Kasumi-1 (cell line): ENCODE measurements around the gene MPRIP.

Source experiments
- DNase-seq, 2 experiments: peaks; one replicate each; lab custom pipeline; 2025; lab: John Stamatoyannopoulos, UW

The MPRIP gene

DNA sequence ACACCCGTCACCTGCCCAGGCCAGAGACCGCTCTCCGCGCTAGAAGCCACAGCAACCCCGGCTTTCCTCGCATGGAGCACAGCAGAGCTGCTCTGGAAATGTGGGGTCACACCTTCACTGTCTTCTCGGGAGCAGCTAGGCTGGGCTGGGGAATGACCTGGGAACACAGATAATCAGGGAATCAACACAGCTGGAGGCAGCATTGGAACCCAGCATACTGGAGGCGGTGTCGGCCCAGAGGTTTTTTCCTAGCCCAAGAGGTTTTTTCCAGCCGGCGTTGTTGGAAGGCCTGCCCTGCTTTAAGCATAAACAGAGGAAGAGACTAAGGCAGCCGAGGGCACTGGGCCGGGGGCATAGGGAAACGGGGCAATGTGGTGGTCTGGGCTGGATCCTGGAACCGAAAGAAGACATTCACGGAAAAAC lies 164.7 kb downstream of the MPRIP start:
- no peak for DNase-seq

DNA sequence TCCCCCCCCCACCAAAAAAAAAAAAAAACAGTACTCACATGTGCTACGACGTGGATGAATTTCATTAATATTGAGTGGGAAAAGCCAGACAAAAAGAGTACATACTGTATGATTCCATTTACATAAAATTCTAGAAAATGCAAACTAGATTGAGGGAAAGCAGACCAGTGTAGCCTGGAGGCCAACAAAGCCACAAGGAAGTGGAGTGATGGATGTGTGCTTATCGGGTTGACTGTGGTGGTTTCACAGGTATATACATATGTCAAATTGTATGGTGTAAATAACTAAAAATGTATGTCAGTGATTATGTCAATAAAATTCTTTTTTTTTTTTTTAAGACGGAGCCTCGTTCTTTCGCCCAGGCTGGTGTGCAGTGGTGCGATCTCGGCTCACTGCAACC lies 165.7 kb downstream of the MPRIP start:
- DNase-seq, result no peak

DNA sequence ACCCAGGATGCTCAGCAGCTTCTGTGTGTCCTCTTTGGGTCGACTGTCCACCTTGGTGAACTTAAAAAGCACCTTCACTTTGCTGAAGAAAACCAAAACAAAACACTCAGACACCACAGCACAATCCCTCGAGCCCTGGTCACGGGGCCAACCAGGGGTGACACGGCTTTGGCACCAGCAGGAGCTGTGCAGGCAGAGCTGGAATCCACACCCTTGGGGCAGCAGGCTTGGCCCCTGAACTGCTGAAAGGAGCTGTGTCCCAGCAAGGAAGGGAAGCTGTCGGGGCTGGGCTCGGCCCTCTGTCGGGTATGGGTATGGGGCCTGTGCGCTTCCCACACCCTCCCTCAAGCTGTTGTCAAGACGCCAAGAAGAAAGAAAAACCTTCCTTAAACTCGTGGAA lies 171.5 kb downstream of the MPRIP start:
- DNase-seq, result no peak

DNA sequence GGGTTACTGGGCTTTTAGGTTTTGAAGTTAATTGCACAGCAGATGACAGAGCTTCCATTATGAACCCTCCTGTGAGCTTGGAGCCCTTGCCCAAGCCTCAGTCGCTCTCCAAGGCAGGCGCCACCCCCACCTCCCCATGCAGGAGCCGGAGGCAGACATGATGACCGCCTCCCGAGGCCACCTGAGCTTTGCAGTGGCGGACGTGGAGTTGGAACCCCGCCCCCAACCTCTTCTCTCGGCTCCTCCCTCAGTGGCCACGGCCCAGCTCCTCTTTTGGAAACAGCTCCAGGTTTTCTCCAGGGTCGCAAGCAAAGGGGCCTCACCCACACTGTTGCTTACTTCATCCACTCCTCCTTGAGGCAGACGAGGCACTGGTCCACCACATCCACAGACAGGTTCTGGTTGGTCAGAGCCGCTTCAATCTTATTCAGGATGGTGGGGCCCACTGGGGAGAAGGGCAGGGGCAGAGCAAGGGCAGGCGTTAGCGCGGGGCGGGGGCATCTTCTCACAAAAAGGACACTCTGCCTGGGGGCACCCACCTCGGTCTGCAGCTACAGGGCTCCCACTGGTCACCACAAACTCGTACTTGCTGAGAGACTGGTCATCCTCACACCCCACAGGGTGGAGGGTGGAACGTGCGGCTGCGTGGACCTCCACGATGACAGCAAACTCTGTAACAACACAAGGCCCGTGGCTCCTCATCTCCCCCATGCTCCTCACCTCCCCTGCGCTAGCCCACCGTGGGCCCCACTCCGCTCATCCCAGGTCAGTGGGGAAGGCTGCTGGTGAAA lies 172.6 kb downstream of the MPRIP start:
- no peak for DNase-seq

DNA sequence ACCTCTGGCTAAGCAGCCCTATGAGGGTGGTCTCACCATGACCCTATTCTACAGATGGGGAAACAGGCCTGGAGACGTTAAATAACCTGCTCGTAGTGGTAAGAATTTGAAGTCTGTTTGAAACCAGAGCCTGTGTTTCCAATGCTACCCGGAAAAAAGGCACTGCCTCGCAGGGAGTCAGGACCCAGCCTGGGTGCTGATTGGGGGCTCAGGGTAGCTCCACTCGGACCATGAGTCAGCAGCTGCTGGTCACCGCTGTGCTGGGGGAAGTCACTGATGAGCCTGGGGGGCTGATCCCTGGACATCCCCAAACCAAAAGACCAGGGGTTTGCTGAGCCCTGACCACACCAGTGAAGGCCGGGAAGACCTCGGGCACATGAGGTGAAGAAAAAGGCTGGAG lies 173.3 kb downstream of the MPRIP start:
- DNase-seq, result no peak

DNA sequence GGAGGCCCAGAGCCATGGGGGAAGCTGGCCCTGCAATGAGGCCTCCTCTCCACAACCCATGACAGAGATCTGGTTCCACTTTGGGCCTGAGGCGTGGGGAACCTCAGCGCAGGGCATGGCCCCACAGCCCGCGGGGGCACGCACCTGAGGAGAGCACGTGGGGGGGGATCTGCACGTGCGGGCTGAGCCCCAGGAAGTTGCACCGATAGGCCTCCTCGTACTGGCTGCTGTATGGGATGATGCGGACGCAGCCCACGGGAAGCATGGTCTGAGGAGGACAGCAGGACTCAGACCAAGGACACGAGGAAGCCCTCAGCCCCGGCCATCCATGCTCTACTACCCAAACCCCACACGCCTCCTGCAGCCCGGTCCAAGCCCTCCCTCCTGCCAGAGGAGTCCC lies 174.0 kb downstream of the MPRIP start:
- DNase-seq, result no peak

DNA sequence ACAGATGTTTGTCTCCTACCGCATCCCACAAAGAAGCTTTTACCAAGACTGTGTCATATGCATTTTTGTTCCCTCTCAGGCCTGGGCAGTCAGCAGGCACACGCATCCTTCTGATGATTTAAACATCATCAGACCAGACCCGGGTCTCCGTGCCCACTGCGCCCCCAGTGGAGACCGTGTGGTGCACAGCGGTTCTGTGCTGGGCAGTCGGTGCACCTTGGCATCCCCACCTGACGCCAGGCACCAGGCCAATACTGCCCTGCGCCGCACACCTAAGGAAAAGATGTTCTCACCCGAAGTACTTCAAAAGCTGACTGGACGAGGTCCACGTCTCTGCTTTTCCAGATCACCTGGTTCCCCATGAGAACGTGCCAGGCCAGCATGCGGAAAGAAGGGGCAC lies 174.5 kb downstream of the MPRIP start:
- no peak for DNase-seq

DNA sequence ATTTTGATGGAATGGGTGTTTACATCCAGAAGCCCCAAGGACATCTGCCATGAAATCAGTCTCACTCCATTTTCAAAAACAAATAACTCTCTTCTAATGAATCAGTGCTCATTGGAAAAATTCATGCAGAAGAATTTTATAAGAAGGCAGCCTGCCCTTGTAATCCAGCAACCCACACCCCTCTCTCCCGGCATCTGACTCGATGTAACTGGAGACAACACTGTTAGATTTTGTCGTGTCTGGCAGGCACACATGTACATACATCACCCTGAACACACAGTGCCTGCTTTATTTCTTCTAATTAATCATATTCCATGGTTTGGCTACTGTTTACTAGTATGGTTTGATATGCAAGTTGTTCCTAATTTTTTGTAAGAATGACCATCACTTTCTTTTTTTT lies 175.7 kb downstream of the MPRIP start:
- DNase-seq, result no peak

DNA sequence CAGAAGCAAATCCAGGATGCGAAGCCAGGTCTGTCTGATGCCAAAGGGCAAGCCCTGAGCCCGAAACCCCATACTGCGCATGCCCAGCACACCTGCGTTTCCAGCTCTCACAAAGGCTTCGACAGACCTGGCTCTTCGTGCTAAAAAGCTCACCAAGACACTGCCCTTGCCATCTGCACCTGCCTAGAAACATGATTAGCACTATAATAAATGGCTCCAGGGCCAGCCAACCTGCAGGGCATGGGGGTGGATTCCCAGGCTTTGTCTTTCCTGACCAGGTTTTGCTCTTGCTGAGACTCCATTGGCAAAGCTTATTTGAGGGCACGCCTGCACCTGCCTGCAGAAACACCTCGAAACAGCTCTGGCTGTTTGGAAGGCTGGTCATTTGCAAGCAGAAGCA lies 178.3 kb downstream of the MPRIP start:
- no peak for DNase-seq

DNA sequence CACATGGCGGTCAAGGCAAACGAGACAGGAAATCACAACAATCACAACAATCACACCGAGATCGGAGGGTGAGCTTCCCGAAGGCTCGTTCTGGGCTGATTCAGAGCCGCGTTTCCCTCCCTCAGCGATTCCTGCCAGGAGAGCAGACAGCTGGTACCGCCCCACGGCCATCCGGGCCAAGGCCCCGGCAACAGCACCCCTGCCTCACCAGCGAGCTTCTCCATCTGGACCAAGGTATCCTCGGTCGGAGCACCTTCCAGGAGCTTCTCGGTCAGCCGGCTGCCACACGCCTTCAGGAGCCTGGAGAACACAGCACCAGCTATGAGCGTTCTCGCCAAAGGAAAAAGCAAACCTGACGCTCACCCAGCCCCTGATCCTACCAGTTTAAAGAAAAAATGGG lies 179.1 kb downstream of the MPRIP start:
- no peak for DNase-seq

DNA sequence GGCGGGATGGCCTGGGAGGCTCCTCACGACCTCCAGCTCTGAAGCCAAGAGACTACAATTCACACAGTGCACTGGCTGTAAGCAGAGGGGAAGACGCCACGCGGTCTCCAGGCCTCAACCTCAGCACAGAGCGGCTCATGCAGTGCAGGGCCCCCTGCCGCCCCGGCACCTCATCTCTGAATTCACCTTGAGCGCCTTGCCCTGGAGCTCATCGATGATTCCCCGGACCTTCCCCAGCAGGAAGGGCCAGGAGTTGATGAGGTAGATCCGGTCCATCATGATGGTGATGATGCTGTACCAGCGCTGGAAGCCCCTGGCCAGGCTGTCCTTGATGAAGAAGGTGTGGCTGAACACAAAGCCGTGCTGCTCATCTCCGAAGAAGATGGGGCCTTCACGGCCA lies 181.5 kb downstream of the MPRIP start:
- no peak for DNase-seq

DNA sequence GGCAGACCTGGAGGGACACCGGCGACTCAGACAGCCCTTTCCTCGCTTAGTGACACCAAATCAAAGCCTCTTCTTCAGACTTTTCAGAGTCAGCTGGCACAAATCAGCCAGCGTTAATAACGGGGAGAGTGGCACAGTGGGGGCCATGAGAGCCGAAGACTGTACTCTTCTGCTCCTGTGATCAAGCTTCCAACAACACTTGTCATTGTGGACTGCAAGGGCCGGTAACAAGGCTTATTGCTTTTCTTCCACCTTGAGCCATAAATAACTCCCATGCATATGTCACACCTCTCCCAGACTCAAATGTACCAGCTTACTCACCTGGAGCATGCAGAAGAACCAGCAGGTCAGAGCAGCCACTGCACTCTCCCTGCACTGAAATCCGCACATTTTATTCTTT lies 181.9 kb downstream of the MPRIP start:
- DNase-seq, result no peak

DNA sequence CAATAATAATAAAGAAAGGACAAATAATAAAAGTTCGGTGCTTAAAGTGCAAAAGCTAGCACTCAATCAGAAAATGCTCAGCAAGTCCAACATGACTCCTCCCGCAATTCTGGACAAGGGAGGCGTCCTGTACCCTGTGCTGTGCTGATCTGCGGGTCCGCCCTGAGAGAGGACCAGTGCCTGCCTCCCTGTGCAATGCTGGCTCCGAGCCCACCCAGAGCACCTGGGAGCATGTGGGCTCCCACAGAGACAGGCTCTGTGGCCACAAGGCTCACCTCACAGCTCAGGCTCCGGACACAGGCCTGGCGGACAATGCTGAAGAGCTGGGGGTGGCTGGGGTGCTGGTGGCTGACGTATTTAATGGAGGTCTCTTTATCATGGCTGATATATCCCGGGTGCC lies 183.6 kb downstream of the MPRIP start:
- DNase-seq, result no peak

DNA sequence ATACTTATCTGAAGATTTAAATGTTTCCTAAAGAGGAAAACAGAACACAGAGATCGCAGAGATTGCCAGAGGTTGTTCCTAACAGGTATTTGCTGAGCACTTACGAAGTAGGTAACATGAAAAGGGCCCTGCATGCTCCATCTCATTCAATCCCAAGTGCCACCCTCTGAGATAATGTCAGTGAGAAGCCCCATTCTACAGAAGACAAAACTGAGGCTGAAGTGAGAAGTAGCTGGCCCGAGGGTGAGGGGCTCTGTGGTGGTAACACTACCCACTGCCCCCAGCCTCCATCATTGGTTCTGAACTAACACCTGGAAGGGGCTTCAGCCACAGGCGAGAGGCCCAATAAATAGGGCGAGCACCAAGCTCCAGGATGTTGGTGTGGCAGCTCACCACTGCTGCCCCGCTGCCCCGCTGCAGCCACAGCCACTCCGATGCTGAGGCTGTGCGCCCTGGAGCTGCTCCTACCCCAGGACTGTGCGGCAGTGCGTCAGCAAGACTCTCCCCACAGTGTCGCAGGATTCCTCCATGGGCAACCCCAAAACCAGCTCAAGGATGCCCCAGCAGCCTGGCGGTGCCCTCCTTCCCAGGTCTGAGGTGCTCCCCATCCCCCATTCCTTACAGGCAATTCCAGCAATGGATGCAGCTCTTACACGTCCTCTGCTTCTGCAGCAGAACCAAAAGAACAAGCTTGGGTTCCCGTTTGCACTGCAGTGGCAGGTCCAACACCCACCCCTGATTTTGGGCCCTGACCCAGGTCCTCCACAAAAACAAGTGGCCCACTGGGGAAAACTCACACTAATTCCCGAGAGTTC lies 184.4 kb downstream of the MPRIP start:
- no peak for DNase-seq

DNA sequence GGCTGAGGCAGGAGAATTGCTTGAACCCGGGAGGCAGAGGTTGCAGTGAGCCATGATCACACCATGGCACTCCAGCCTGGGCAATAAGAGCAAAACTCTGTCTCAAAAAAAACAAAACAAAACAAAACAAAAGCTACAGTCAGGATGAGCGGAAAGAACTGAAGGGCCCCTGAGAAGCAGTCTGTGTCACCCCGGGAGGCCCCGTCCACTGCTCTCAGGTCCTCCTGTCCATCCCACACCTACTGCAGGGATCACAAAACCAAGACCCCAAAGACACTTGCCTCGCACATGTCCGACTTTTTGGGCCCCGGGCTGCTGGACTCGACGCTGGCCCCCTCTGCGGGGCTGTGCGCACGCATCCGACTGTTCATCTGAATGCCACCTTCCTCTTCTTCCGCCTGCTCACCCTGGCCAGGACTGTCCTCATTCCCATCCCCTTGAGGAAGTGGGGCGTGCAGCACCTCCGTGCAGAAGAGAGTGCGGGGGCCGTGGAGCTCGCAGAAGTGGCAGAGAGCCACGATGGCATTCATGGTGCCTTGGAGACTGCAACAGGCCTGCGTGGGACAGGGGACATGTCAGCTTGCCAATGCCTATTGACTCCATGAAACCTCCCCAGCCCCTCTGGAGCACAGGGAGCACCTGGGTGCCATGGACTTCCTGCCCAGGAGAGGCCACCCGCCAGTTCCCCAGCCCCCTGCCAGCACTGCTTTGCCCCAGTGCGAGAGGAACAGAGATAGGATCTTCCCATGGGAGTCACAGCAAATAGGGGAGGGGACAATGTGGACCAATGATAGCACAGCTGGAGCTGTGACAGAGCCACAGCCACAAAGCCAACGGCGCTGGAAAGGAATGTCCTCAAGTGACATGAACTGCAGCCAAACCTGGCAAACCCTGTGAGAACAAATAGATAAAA lies 185.6 kb downstream of the MPRIP start:
- DNase-seq, result no peak

DNA sequence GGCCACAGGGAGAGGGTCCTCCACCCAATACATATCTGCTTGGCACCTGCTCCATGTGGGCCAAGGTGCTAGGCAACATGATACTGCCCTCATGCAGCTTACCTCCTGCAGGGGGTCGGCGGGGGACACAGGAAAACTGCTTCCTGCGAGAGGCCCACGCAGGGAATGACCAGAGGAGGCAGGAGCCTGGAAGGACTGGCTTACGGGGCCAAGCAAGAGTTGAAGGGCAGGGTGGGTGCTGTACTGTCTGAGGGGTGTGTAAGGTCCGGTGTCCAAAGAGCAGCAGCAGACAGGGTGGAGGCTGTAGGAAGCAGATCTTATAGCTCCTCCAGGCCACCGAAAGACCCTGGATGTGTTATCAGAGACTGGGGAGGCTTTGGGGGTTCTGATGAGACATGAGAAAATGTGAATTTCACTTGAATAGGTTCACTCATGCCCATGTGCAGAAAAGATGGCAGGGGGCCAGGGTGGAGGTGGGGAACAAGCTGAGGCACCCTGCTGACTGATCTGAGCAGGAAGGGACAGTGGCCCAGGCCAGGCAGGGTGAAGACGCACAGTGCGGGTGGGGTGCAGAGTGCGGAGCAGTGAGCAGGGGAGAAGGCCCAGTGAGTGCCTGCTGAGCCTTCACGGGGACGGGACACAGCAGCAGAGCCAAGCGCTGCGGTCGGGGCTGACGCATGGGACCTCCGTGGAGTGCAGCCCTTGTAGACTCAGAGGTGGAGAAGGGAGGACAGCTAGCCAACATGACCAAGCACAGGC lies 186.4 kb downstream of the MPRIP start:
- no peak for DNase-seq

DNA sequence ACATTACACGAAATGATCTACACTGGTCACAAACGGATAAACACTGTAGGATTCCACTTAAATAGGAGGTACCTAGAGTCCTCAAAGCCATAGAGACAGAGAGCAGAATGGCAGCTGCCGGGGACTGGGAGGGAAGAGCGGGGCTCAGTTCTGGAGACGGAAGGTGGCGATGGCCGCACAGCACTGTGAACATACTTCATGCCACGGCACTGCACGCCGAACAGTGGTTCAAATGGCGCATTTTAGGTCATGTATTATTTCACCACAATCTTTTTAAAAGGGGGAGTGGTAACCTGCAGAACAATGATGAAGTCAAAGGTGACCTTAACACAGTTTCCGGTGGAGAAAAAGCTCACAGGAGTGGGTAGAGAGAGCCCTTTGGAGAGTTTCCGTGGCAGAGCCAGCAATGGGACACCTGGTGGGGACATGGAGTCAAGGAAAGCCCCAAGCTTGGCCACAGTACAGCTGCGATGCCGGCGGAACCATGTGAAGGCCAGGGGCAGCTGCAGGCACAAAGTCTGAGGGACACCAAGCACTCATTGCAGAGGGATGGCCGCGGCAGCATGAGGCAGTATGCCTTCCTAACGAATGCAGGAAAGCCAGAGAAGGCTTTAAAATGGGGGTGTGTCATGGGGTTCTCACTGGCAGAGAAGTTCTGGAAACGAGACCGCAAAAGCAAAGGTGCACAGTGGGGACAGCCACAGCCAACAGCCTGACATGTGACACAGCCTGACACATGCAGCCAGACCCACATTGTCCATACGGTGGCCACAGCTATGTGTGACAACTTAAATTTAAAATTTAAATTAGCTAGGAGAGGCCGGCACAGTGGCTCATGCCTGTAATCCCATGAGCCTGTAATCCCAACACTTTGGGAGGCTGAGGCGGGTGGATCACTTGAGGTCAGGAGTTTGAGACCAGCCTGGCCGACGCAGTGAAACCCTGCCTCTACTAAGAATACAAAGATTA lies 187.4 kb downstream of the MPRIP start:
- no peak for DNase-seq

DNA sequence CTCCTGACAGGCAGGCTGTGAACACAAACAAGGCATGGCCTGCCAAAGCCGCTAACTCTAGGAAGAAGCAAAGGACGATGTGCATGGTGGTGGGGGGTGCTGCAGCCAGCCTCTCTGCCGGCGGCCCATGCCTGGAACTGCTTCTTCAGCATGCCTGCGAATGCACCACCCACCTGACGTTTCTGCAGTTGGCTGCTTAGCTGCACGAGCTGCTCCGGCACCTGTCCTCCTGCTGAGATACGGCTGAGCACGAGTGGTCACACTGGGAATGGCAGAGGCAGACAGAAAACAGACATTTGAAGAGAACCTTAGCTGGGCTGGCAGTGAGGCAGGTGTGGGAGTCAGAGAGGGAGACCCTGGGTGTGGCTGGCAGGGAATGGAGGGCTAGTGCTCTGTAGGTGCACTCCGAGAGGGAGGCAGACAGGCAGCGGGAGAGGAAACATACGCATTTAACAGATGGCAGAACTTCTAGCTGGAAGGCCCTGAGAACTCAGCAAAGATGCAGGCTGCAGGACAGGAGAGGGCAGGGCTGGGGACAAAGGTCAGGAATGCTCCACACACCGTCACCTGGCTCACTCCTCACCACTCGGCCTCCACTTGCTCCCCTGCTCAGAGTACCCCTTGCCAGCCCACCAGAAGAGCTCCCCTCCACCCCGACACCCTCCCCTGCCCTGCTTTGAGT lies 189.5 kb downstream of the MPRIP start:
- DNase-seq, result no peak

DNA sequence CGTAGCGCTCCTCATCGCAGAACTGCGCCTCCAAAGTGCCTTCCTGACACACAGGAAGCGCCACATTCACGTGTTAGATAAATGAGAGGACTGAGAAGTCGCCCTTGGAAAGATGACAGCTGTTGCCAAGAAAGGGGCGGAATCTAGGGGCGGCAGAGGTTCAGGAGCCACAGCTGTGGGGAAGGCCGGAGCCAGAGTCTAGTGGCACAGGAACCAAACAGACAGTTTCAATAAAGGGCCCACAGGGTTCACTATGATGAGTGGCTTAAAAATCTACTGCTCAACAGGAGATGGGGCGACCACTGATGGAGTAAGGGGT lies 190.0 kb downstream of the MPRIP start:
- DNase-seq, result no peak
